ENCODE measurements around the gene ST6GALNAC4. TPM values are rescaled to one million over a fixed set of nuclear protein-coding genes. Genes with fewer than 3 reads are reported as not detected.
A peak's percentile ranks its signal among the peaks of the same experiment; 100 is the strongest.

The ST6GALNAC4 gene
- total and polyA plus RNA-seq, 9 of the 15 experiments (the other 6 are each of a cell fraction or from before 2014, with no cell fraction given), result 2.6 to 43.1 (median 15.4) TPM

DNA sequence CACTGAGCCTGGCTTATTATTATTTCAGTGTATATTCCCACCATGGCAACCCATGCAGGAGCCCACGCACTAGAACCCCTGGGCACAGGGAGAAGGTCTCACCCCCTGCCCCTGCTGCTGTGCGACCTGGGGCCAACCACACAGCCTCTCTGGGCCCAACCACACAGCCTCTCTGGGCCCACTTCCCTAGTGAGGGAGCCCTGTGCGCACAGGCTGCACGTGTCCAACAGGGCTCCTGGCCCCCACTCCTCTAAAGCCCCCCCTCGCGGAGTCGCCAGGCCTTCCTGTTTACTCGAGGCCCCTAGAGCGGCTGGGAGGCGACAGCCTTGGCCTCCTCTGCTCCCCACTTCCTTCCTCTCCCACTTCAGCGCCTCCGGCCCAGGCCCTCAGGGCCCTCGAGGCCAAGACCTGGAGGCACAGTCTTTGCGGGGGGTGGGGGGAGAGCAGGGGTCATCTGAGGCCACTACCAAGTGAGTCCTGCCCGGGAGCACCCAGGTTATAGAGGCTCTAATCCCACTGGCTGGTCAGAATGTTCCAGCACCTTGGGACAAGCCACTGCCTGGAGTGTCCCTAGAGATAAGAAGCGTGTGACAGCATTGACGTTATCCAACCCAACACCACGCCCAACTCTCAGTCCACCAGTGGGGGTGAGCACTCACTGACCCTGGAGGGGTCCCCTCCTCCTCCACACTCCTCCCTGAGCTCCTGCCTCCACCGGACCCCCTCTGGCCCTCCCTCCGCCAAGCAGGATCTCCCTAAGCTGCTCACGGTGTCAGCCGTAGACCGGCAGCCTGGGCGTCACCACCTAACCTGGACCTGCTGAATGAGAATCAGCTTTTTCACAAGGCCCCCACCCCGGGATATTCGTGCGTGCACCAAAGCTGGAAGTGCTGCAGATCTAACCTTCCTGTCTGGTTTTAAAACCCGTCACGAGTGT is 54.5 kb downstream of the ST6GALNAC4 start (continued):
- TF ChIP-seq, protein P1, sequence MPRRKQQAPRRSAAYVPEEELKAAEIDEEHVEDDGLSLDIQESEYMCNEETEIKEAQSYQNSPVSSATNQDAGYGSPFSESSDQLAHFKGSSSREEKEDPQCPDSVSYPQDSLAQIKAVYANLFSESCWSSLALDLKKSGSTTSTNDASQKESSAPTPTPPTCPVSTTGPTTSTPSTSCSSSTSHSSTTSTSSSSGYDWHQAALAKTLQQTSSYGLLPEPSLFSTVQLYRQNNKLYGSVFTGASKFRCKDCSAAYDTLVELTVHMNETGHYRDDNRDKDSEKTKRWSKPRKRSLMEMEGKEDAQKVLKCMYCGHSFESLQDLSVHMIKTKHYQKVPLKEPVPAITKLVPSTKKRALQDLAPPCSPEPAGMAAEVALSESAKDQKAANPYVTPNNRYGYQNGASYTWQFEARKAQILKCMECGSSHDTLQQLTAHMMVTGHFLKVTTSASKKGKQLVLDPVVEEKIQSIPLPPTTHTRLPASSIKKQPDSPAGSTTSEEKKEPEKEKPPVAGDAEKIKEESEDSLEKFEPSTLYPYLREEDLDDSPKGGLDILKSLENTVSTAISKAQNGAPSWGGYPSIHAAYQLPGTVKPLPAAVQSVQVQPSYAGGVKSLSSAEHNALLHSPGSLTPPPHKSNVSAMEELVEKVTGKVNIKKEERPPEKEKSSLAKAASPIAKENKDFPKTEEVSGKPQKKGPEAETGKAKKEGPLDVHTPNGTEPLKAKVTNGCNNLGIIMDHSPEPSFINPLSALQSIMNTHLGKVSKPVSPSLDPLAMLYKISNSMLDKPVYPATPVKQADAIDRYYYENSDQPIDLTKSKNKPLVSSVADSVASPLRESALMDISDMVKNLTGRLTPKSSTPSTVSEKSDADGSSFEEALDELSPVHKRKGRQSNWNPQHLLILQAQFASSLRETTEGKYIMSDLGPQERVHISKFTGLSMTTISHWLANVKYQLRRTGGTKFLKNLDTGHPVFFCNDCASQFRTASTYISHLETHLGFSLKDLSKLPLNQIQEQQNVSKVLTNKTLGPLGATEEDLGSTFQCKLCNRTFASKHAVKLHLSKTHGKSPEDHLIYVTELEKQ (CRISPR knock-in tag; IDR thresholded peaks at IDR 0.05), result no peak
- no peak for TF ChIP-seq ZNF780A (CRISPR knock-in tag; IDR thresholded peaks at IDR 0.05)
- TF ChIP-seq, protein P2, sequence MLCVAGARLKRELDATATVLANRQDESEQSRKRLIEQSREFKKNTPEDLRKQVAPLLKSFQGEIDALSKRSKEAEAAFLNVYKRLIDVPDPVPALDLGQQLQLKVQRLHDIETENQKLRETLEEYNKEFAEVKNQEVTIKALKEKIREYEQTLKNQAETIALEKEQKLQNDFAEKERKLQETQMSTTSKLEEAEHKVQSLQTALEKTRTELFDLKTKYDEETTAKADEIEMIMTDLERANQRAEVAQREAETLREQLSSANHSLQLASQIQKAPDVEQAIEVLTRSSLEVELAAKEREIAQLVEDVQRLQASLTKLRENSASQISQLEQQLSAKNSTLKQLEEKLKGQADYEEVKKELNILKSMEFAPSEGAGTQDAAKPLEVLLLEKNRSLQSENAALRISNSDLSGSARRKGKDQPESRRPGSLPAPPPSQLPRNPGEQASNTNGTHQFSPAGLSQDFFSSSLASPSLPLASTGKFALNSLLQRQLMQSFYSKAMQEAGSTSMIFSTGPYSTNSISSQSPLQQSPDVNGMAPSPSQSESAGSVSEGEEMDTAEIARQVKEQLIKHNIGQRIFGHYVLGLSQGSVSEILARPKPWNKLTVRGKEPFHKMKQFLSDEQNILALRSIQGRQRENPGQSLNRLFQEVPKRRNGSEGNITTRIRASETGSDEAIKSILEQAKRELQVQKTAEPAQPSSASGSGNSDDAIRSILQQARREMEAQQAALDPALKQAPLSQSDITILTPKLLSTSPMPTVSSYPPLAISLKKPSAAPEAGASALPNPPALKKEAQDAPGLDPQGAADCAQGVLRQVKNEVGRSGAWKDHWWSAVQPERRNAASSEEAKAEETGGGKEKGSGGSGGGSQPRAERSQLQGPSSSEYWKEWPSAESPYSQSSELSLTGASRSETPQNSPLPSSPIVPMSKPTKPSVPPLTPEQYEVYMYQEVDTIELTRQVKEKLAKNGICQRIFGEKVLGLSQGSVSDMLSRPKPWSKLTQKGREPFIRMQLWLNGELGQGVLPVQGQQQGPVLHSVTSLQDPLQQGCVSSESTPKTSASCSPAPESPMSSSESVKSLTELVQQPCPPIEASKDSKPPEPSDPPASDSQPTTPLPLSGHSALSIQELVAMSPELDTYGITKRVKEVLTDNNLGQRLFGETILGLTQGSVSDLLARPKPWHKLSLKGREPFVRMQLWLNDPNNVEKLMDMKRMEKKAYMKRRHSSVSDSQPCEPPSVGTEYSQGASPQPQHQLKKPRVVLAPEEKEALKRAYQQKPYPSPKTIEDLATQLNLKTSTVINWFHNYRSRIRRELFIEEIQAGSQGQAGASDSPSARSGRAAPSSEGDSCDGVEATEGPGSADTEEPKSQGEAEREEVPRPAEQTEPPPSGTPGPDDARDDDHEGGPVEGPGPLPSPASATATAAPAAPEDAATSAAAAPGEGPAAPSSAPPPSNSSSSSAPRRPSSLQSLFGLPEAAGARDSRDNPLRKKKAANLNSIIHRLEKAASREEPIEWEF (CRISPR knock-in tag; IDR thresholded peaks at IDR 0.05), result peak; percentile 82; the same call in 1 of the 2 replicates
- TF ChIP-seq ZNF57 (CRISPR knock-in tag; IDR thresholded peaks at IDR 0.05), result 0 out of 2 replicates have a peak, but pooled peaks have one; percentile 6
- peak; percentile 77; the same call in 1 of the 2 replicates for TF ChIP-seq ESRRA (IDR thresholded peaks at IDR 0.05; ENCODE audit: borderline replicate concordance, low read depth)
- TF ChIP-seq, protein P3, sequence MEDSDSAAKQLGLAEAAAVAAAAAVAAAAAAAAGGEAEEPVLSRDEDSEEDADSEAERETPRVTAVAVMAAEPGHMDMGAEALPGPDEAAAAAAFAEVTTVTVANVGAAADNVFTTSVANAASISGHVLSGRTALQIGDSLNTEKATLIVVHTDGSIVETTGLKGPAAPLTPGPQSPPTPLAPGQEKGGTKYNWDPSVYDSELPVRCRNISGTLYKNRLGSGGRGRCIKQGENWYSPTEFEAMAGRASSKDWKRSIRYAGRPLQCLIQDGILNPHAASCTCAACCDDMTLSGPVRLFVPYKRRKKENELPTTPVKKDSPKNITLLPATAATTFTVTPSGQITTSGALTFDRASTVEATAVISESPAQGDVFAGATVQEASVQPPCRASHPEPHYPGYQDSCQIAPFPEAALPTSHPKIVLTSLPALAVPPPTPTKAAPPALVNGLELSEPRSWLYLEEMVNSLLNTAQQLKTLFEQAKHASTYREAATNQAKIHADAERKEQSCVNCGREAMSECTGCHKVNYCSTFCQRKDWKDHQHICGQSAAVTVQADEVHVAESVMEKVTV (CRISPR knock-in tag; IDR thresholded peaks at IDR 0.05), result 0 out of 2 replicates have a peak, but pooled peaks have one; percentile 19
- TF ChIP-seq, protein P4, sequence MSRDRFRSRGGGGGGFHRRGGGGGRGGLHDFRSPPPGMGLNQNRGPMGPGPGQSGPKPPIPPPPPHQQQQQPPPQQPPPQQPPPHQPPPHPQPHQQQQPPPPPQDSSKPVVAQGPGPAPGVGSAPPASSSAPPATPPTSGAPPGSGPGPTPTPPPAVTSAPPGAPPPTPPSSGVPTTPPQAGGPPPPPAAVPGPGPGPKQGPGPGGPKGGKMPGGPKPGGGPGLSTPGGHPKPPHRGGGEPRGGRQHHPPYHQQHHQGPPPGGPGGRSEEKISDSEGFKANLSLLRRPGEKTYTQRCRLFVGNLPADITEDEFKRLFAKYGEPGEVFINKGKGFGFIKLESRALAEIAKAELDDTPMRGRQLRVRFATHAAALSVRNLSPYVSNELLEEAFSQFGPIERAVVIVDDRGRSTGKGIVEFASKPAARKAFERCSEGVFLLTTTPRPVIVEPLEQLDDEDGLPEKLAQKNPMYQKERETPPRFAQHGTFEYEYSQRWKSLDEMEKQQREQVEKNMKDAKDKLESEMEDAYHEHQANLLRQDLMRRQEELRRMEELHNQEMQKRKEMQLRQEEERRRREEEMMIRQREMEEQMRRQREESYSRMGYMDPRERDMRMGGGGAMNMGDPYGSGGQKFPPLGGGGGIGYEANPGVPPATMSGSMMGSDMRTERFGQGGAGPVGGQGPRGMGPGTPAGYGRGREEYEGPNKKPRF (IDR thresholded peaks at IDR 0.05; ENCODE audit: low read depth, low read length), result no peak
- TF ChIP-seq SMARCA5 (IDR thresholded peaks at IDR 0.05), result peak; percentile 97
